Naive B cell (primary cell): Measurements from ENCODE around the gene BIRC2. TPM values are rescaled to one million over a fixed set of nuclear protein-coding genes. Genes with fewer than 3 reads are reported as not detected.
"Not testable (repeated sequence)": the region's sequence is repeated elsewhere in the genome, so short reads cannot be mapped to it uniquely, and the experiment has no call there.

Experiments
- ATAC-seq, 2 donors: fragments of 150-1000 bp; cut with Tn5 transposase; 2 replicates each; pipeline ENCODE4 v1.10.0; 2021; ENCODE audit warnings: low read depth in 2 of 2, mild to moderate bottlenecking in 2 of 2, moderate library complexity in 2 of 2
- DNase-seq: peaks from one replicate; pipeline ENCODE4 v3.0.0; 2022
- H3K27ac Mint-ChIP-seq, 6 donors: one replicate each; pipeline ENCODE4 v1.8.0; 2020 to 2022; ENCODE audit warnings: mild to moderate bottlenecking in 6 of 6, mixed read lengths in 6 of 6, moderate library complexity in 5 of 6, inconsistent platforms in 2 of 6
- H3K27me3 Mint-ChIP-seq, 3 donors: one replicate each; pipeline ENCODE4 v1.8.0; 2021 to 2022; ENCODE audit warnings: mixed read lengths in 3 of 3, mild to moderate bottlenecking in 1 of 3
- H3K36me3 Mint-ChIP-seq, 2 donors: one replicate each; pipeline ENCODE4 v1.8.0; 2020 to 2022; ENCODE audit warnings: mixed read lengths in 2 of 2, inconsistent platforms in 1 of 2, mild to moderate bottlenecking in 1 of 2
- H3K4me1 Mint-ChIP-seq, 3 donors: one replicate each; pipeline ENCODE4 v1.8.0; 2020 to 2022; ENCODE audit warnings: mixed read lengths in 3 of 3, inconsistent platforms in 1 of 3, mild to moderate bottlenecking in 1 of 3, moderate library complexity in 1 of 3
- H3K4me3 Mint-ChIP-seq, 8 donors: one replicate each; pipeline ENCODE4 v1.8.0; 2020 to 2022; ENCODE audit warnings: mild to moderate bottlenecking in 8 of 8, mixed read lengths in 8 of 8, moderate library complexity in 8 of 8, inconsistent platforms in 2 of 8
- H3K9me3 Mint-ChIP-seq, 7 donors: one replicate each; pipeline ENCODE4 v1.8.0; 2020 to 2022; ENCODE audit warnings: mixed read lengths in 7 of 7, mild to moderate bottlenecking in 5 of 7, inconsistent platforms in 2 of 7, moderate library complexity in 1 of 7
- polyA plus RNA-seq, 6 donors: library from polyadenylated mRNA; unstranded; fragments of 300-500 nt; fragmentation: Illumina TruSeq; gene quantifications; one replicate each; pipeline ENCODE4 v1.2.3, GENCODE V29; 2021; ENCODE audit warnings: low read depth in 6 of 6

Gene BIRC2
- 10 to 100 TPM; 28.2 to 43.9 (median 35.6) TPM for polyA plus RNA-seq

GRCh38 chr11:102346748-102347461, at the start of gene BIRC2:
Gene BIRC2 (plus strand): TSS chr11:102347214. CDS start chr11:102349855, 2,641 bp downstream.
- Mint-ChIP-seq H3K27ac (peak within 1 kb of the TSS; percentile 99 to 100 (median 100)), H3K27me3 (no peaks in the 10 kb centered on the region), H3K4me1 (peaks cover 22 to 41% (median 38%) of the 10 kb centered on the region in 3 donors), H3K36me3 (peaks cover 0 to 10% of the 10 kb centered on the region in 2 donors), H3K4me3 (peak within 1 kb of the TSS; percentile 91 to 99 (median 98)), H3K9me3 (no peaks in the 10 kb centered on the region)
- ATAC-seq (peak; percentile 84 to 87), DNase-seq (peak; percentile 98)

GRCh38 chr11:102300837-102301236, 46.2 kb upstream of the BIRC2 start:
- peak overlapping the region; percentile 4 to 94 (median 87) for H3K27ac Mint-ChIP-seq

GRCh38 chr11:102302241-102302640, 44.8 kb upstream of the BIRC2 start:
- Mint-ChIP-seq H3K4me1 (peaks cover 72 to 97% (median 84%) of the 10 kb centered on the region in 3 donors), H3K27ac (peak overlapping the region in 3 of 6 donors; percentile 59 to 92 (median 91)), H3K27me3 (no peaks in the 10 kb centered on the region), H3K4me3 (peak overlapping the region in 5 of 8 donors; percentile 23 to 85 (median 65)), H3K9me3 (peaks cover 12 to 25% (median 21%) of the 10 kb centered on the region in 7 donors), H3K36me3 (peaks cover 10 to 40% of the 10 kb centered on the region in 2 donors)
- DNase-seq (no peak), ATAC-seq (no peak)

More at GRCh38 chr11:102300837-102301236, 46.2 kb upstream of the BIRC2 start:
- H3K36me3 Mint-ChIP-seq, result peaks cover 10 to 40% of the 10 kb centered on the region in 2 donors
- H3K4me1 Mint-ChIP-seq, result peaks cover 61 to 92% (median 82%) of the 10 kb centered on the region in 3 donors
- DNase-seq (peak; percentile 53), ATAC-seq (peak; percentile 63 to 83)
- peaks cover 12 to 25% (median 21%) of the 10 kb centered on the region in 7 donors for H3K9me3 Mint-ChIP-seq
- H3K27me3 Mint-ChIP-seq, result not testable (repeated sequence)
- peak overlapping the region in 7 of 8 donors; percentile 15 to 83 (median 68) for H3K4me3 Mint-ChIP-seq

GRCh38 chr11:102304686-102305085, 42.3 kb upstream of the BIRC2 start:
- Mint-ChIP-seq H3K9me3 (peaks cover 12 to 25% (median 21%) of the 10 kb centered on the region in 7 donors), H3K27me3 (no peaks in the 10 kb centered on the region), H3K27ac (peak overlapping the region; percentile 74 to 98 (median 96)), H3K36me3 (peaks cover 10 to 34% of the 10 kb centered on the region in 2 donors), H3K4me1 (peaks cover 60 to 86% (median 67%) of the 10 kb centered on the region in 3 donors), H3K4me3 (peak overlapping the region in 5 of 8 donors; percentile 31 to 77 (median 54))
- DNase-seq (no peak), ATAC-seq (no peak)

- H3K27me3 Mint-ChIP-seq, result no peaks in the 10 kb centered on the region
- DNase-seq (no peak), ATAC-seq (no peak)
- H3K9me3 Mint-ChIP-seq, result peaks cover 12 to 25% (median 21%) of the 10 kb centered on the region in 7 donors
- peak overlapping the region; percentile 31 to 77 (median 59) for H3K4me3 Mint-ChIP-seq
- peaks cover 53 to 84% (median 62%) of the 10 kb centered on the region in 3 donors for H3K4me1 Mint-ChIP-seq
- peak overlapping the region; percentile 92 to 98 (median 96) for H3K27ac Mint-ChIP-seq
- peaks cover 10 to 28% of the 10 kb centered on the region in 2 donors for H3K36me3 Mint-ChIP-seq
Observed at GRCh38 chr11:102305352-102306047, 41.5 kb upstream of the BIRC2 start.

- peaks cover 10 to 28% of the 10 kb centered on the region in 2 donors for H3K36me3 Mint-ChIP-seq
- DNase-seq (no peak), ATAC-seq (peak in 1 of 2 donors; percentile 18)
- H3K4me1 Mint-ChIP-seq, result peaks cover 51 to 84% (median 57%) of the 10 kb centered on the region in 3 donors
- H3K27ac Mint-ChIP-seq, result peak overlapping the region; percentile 92 to 98 (median 96)
- H3K9me3 Mint-ChIP-seq, result peaks cover 12 to 25% (median 21%) of the 10 kb centered on the region in 7 donors
- peak overlapping the region; percentile 31 to 81 (median 70) for H3K4me3 Mint-ChIP-seq
- no peaks in the 10 kb centered on the region for H3K27me3 Mint-ChIP-seq
Observed at GRCh38 chr11:102306048-102306597, 40.9 kb upstream of the BIRC2 start.

- ATAC-seq (peak; percentile 84 to 87), DNase-seq (peak; percentile 67)
- peaks cover 42 to 84% (median 48%) of the 10 kb centered on the region in 3 donors for H3K4me1 Mint-ChIP-seq
- H3K36me3 Mint-ChIP-seq, result peaks cover 3 to 18% of the 10 kb centered on the region in 2 donors
- H3K27me3 Mint-ChIP-seq, result no peaks in the 10 kb centered on the region
- peak overlapping the region; percentile 92 to 98 (median 96) for H3K27ac Mint-ChIP-seq
- peak overlapping the region; percentile 31 to 82 (median 70) for H3K4me3 Mint-ChIP-seq
- H3K9me3 Mint-ChIP-seq, result peaks cover 7 to 17% (median 11%) of the 10 kb centered on the region in 7 donors
Observed at GRCh38 chr11:102306817-102307726, 39.9 kb upstream of the BIRC2 start.

GRCh38 chr11:102307727-102308038, 39.3 kb upstream of the BIRC2 start:
- ATAC-seq (no peak), DNase-seq (no peak)
- H3K27ac Mint-ChIP-seq, result peak overlapping the region in 1 of 6 donors; percentile 94
- peaks cover 42 to 85% (median 48%) of the 10 kb centered on the region in 3 donors for H3K4me1 Mint-ChIP-seq
- H3K9me3 Mint-ChIP-seq, result peaks cover 5 to 16% (median 11%) of the 10 kb centered on the region in 7 donors
- H3K4me3 Mint-ChIP-seq, result peak overlapping the region in 1 of 8 donors; percentile 66
- H3K36me3 Mint-ChIP-seq, result peaks cover 3 to 17% of the 10 kb centered on the region in 2 donors
- H3K27me3 Mint-ChIP-seq, result no peaks in the 10 kb centered on the region

- Mint-ChIP-seq H3K4me1 (peaks cover 39 to 84% (median 49%) of the 10 kb centered on the region in 3 donors), H3K9me3 (peaks cover 0 to 3% (median 0%) of the 10 kb centered on the region in 7 donors), H3K36me3 (no peaks in the 10 kb centered on the region), H3K27ac (peak overlapping the region in 4 of 6 donors; percentile 49 to 91 (median 74)), H3K27me3 (no peaks in the 10 kb centered on the region), H3K4me3 (peak overlapping the region in 2 of 8 donors; percentile 53 to 76)
- DNase-seq, result no peak
- no peak for ATAC-seq
Observed at GRCh38 chr11:102309621-102310541, 37.1 kb upstream of the BIRC2 start.

- H3K27me3 Mint-ChIP-seq, result peaks cover 0 to 4% (median 0%) of the 10 kb centered on the region in 3 donors
- H3K4me3 Mint-ChIP-seq, result peak overlapping the region in 3 of 8 donors; percentile 13 to 98 (median 47)
- DNase-seq, result no peak
Observed at GRCh38 chr11:102312667-102313066, 34.3 kb upstream of the BIRC2 start.

GRCh38 chr11:102313238-102313940, 33.6 kb upstream of the BIRC2 start:
- Mint-ChIP-seq H3K4me1 (peaks cover 39 to 76% (median 44%) of the 10 kb centered on the region in 3 donors), H3K4me3 (peak overlapping the region; percentile 37 to 98 (median 73)), H3K27me3 (peaks cover 0 to 4% (median 0%) of the 10 kb centered on the region in 3 donors), H3K27ac (peak overlapping the region; percentile 70 to 100 (median 97)), H3K36me3 (peaks cover 3 to 10% of the 10 kb centered on the region in 2 donors), H3K9me3 (peaks cover 0 to 4% (median 0%) of the 10 kb centered on the region in 7 donors)
- ATAC-seq (no peak), DNase-seq (no peak)

More at GRCh38 chr11:102312667-102313066, 34.3 kb upstream of the BIRC2 start:
- peaks cover 0 to 3% (median 0%) of the 10 kb centered on the region in 7 donors for H3K9me3 Mint-ChIP-seq
- H3K36me3 Mint-ChIP-seq, result peaks cover 0 to 5% of the 10 kb centered on the region in 2 donors
- H3K27ac Mint-ChIP-seq, result peak overlapping the region; percentile 70 to 100 (median 97)
- H3K4me1 Mint-ChIP-seq, result peaks cover 37 to 77% (median 42%) of the 10 kb centered on the region in 3 donors
- ATAC-seq, result no peak
